Measurements from ENCODE around the gene CAMTA1.

Gene CAMTA1

DNA sequence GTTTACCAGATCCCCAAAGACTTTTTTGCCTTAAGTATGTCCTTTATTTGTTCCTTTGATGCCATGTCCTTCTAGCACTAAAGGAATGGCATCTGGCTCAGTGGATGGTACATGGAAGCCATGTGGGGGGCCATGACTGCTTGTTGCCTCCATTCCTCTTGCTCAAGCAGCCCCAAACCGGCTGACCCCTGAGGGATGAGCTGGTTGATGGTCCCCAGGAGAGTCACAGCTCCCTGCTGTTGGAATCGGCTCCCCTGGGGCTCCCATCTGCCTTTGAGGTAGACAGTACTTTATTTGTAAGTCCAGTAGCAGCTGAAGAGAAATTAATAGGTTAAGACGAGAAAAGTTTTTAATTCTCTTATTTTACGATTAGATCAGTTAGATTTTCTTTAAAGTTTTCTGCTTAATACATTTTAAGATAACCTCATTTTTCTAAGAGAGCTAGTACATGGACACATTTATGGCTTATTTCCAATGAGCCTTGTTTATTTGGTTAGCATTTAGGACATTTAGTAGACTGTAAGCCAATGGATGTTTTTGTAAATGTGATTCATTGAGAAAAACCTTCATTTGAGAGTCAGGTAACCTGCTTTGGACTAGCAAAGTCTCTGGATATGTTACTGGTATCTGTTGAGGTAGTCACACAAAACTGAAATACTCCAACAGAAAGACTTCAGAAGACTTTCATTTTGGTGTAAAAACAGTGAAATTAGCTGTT lies 88.2 kb downstream of the CAMTA1 start:
- DNase-seq (ENCODE audit: low read depth, low spot score): no peak

DNA sequence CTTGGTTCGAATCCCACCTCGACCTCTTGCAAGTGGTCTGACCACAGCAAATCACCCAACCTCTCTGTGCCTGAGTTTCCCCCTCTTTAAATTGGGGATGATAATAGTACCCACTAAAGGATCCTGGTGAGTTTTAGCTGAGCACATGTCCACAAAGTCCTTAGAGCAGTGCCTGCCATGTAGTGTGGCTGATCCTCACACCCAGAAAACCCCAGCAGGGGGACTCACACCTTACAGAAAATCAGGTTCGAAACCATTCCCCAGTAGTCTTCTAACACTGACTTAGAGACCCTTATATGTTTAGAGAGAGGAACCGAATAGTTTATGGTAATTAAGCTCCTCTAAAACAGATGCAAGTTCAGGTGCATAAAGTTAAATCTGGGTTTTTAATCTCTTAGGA lies 89.0 kb downstream of the CAMTA1 start:
- DNase-seq (ENCODE audit: low read depth, low spot score): no peak

DNA sequence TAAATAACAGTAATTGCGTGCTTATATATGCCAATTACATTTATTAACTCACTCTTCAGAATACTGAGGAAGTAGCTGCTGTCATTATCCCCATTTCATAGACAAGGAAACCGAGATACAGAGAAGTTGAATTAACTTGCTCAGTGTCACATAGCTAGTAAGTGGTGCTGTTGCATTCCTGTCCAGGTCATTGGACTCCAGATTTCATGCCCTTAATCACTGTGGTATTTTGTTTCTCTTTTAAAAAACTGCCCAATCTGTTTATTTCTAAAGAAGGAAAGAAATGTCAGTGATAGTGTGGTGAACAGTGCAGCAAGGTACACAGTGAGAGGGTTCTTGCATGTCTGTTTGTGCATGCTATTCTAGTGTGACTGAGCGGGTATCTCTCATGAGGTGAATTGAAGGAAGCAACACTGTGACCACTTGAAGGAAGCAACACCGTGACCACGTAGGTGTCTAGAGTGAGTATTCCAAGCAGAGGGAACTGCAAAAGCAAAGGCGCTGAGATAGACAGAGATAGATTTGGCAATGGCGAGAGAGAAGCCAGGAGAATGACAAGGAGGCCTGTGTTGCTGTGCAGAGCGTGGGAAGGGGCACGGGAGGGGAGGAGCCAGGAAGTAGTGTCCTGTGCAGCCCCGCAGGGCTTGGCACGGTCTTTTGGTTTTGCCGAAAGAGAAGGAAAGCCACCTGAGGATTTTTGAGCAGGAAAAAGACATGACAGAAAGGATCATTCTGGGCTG lies 95.9 kb downstream of the CAMTA1 start:
- no peak for DNase-seq (ENCODE audit: low read depth, low spot score)

DNA sequence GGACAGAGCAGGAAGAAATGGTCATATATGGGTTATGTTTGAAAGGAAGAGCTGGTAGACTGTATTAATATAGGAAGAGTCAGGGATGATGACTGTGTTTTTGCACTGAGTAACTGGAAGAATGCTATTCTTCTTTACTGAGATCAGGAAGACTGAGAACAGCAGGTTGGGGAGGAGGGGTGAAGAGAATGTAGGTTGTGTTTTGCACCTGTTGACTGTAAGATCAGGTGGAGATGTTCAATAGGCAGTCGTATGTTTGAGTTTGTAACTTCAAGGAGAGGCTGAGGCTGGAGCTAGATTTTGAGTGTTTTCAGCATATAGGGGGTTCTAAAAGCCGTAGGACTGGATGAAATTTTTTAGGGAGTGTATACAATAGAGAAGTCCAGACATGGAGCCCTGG lies 97.2 kb downstream of the CAMTA1 start:
- no peak for DNase-seq (ENCODE audit: low read depth, low spot score)

- DNase-seq (ENCODE audit: low read depth, low spot score): no peak
Observed at GRCh38 chr1:6884652-6885153, 99.4 kb downstream of the CAMTA1 start.

GRCh38 chr1:6885426-6885825 lies 100.2 kb downstream of the CAMTA1 start:
- no peak for DNase-seq (ENCODE audit: low read depth, low spot score)

- no peak for DNase-seq (ENCODE audit: low read depth, low spot score)
Observed at GRCh38 chr1:6886523-6886922, 101.3 kb downstream of the CAMTA1 start.

DNA sequence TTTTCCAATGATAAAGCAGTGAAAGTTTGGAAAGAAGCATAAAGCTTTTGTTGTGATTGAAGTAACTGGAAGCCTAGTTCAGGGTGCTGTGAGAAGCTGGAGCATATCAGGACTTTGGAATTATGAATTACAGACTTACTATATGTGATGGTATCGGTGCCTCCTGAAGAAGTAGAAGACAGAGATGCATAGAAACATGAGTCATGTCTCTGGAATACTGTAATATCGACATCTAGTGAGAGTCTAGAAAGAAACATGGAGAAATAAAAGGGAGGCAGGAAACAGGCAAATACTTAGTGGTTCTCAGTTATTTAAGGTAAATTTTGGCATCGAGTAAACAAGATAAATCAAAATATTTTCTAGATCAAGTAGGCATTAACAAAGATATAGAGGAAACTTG lies 103.0 kb downstream of the CAMTA1 start:
- DNase-seq (ENCODE audit: low read depth, low spot score): no peak

GRCh38 chr1:6888870-6889269 lies 103.6 kb downstream of the CAMTA1 start:
- DNase-seq (ENCODE audit: low read depth, low spot score): no peak

- DNase-seq (ENCODE audit: low read depth, low spot score): no peak
Observed at GRCh38 chr1:6889875-6890480, 104.7 kb downstream of the CAMTA1 start.

DNA sequence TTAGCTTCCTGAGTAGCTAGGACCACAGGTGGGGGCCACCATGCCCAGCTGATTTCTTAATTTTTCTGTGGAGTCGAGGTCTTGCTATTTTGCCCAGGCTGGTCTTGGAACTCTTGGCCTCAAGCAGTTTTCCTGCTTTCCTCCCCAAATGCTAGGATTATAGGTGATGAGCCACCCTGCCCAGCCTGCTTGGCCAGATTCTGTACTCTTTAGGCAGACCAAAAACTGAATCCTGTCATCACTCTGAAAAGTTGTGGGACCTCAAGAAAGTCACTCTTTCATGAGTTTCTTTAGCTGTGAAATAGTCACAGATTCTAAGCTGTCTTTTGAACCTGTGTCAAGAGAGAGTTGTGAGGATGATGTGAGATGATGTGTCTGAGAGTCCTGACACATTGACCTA lies 105.4 kb downstream of the CAMTA1 start:
- DNase-seq (ENCODE audit: low read depth, low spot score): no peak

- no peak for DNase-seq (ENCODE audit: low read depth, low spot score)
Observed at GRCh38 chr1:6891781-6892579, 106.7 kb downstream of the CAMTA1 start.

DNA sequence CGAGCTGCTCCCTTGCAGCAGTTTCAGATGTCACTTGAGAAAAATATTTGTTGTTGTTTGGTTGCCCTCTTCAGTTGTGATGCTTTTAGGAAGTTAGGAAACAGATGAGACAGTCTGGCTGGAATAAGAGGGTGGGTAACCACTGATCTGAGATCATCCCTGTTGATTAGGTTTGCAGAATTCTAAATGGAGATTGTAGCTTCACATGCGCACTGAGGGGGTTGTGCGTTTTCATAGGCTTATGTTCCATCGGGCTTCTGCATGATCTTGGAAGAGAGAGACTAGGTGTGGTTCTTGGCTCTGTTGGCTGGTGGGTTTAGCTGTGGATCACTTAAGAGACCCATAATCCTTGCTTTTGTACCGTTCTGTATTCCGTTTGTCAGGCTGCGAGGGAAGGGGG lies 108.1 kb downstream of the CAMTA1 start:
- no peak for DNase-seq (ENCODE audit: low read depth, low spot score)

DNA sequence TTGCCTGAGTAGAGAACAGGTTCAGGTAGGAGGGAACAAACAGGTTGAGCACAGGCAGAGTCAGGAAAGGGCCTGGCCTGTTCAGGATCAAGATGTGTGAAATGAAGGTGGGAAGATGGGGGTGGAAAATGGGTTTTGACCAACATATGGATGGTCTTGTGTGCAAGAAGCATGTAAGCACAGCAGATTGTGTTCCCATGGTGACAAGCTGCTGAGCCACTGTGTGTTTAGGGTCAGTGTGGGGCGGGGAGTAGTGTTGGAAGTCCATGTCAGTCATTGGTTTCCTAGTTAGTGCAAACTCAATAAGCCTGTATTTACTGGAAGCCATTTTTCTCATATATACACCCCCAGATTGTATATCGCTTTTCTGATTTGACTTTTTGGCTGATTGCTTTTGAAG lies 111.9 kb downstream of the CAMTA1 start:
- DNase-seq (ENCODE audit: low read depth, low spot score): no peak

- DNase-seq (ENCODE audit: low read depth, low spot score): no peak
Observed at GRCh38 chr1:6898974-6899539, 113.8 kb downstream of the CAMTA1 start.

DNA sequence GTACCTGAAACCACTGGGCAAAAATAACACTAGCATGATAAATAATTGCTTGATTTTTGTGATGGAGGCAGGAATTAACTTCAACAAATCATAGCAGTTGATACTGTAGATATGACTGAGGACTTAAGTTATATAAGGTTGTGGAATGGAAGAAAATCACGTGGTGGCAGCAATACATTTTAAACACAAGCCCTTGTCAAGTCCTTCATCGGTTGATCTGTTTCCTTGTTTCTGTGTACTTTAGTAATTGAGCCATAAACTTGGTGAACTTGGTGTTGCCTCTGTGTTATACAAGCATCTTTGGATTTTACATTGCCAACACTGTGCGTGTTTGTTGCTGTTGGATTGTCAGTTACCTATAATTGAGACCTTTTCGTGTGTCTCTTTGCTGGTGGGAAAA lies 114.4 kb downstream of the CAMTA1 start:
- no peak for DNase-seq (ENCODE audit: low read depth, low spot score)

GRCh38 chr1:6902153-6902552 lies 116.9 kb downstream of the CAMTA1 start:
- DNase-seq (ENCODE audit: low read depth, low spot score): no peak

DNA sequence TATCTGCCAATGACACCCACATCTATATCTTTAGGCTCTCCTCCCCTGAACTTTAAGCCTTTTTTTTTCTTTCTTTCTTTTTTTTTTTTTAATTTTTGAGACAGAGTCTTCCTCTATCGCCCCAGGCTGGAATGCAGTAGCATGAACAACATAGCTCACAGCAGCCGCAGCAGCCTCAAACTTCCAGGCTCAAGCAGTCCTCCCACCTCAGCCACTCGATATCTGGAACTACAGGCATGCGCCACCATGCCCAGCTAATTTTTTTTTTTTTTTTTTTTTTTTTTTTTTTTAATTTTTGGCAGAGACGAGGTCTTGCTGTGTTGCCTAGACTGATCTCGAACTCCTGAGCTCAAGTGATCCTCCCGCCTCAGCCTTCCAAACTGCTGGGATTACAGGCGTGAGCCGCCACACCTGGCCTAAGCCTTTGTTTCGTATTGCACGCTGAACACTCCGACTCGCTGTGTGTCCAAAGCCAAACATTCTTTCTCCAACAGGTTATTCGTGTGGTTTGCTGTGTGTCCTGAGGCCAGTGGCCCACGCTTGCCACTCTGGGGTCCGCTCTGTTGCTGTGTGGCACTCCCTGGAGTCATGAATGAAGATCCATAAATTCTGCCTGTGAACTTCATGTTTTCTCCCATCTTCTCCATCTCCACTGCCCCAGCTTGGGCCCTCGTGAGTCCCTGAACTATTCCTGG lies 119.4 kb downstream of the CAMTA1 start:
- no peak for DNase-seq (ENCODE audit: low read depth, low spot score)

GRCh38 chr1:6905331-6905730 lies 120.1 kb downstream of the CAMTA1 start:
- DNase-seq (ENCODE audit: low read depth, low spot score): no peak

- DNase-seq (ENCODE audit: low read depth, low spot score): no peak
Observed at GRCh38 chr1:6905790-6906189, 120.5 kb downstream of the CAMTA1 start.

DNA sequence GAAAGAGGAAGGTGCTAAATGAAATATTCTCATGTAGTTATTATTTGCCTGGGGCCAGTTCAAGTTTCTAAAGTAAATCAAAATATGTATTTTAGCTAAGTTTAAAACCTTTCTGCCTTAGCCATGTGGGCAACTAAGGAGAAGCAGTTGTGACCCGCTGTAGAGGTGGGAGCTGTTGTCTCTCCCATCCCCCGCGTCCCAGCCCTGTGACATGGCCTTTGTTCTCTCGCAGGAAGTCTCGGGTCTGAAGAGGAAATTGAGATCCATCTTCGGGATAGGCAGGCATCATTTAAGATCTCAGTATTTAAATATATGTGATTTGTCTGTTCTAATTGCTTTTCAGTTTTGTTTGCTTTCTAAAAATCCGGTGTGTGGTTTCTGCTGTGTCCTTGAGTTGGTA lies 121.5 kb downstream of the CAMTA1 start:
- peak; percentile 33 for DNase-seq (ENCODE audit: low read depth, low spot score)

All from iPS DF 19.7 (cell line).